SK-N-MC (cell line): ENCODE data around the gene LRP1B.

Source experiments
- EZH2 ChIP-seq: fragments of 200-600 bp; sonication (generic); IDR thresholded peaks from one replicate; pipeline ENCODE4 v1.6.1; 2017; ENCODE audit warnings: antibody characterized with exemption
- POLR2AphosphoS5 ChIP-seq: IDR thresholded peaks from 2 replicates; pipeline ENCODE4 v1.6.1; 2012; ENCODE audit warnings: mild to moderate bottlenecking, low read depth, low read length, borderline replicate concordance

DNA sequence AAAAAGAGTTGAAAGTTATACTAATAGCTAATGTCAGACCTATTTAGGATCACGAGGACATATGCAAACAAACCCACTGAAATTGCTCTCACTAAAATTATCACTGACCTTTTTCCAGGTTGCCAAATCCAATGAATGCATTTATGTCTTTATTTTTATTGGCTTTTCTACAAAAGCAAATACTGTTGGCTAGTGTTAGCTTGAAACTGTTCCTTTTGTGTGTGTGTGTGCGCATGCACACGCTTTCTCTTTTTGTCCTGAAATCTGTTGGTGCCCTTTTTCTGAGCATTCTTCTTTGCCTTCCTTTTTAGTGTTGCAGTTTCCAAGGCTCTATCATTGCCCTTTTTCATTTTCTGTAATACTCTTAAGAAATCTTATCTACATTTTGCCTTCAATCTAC lies 1269.2 kb downstream of the LRP1B start:
- TF ChIP-seq POLR2AphosphoS5, result no peak
- no peak for TF ChIP-seq EZH2
